ENCODE data around the gene MECP2.
"Not testable (repeated sequence)": the region's sequence is repeated elsewhere in the genome, so short reads cannot be mapped to it uniquely, and the experiment has no call there.

Gene MECP2

DNA sequence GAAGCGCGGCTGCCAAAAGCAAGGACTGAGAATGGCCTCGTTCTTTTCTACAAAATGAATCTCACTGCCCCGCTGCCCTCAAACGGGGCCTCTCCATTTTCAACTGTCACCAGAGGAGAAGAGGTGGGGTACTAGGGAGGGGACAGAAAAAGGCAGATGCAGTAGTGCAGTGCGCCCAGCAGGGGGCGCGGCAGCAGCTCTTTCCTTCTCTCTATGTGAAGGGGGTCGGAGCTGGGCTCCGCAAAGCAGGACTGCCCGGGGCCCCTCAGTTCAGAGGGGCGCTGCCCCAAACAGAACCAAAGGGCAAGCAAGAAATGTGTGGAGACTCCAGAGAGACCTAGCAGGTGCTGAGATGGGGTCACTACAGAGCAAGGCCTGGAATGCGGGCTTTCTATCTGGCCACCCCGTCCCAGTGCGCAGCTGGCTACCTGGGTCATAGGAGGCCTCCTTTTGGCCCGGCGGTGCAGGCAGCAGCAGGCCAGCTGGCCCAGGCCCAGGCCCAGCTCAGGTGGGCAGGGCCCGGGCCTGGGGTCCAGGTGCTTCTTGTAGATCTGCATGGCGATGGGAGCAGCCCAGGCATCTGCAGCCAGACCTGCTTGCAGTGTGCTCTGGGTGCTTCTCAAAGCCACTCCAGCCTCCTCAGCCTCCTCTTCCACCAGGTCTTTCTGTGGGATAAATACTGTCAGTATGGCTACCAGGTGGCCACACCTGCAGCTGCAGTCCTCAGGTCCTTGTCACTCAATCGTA lies 83.7 kb downstream of the MECP2 start:
- H3K4me1 Mint-ChIP-seq: peaks cover 24% of the 10 kb centered on the region
- H3K27me3 Mint-ChIP-seq: no peaks in the 10 kb centered on the region
- no peaks in the 10 kb centered on the region for H3K9me3 Mint-ChIP-seq
- ATAC-seq: peak; percentile 67
- no peak overlapping the region for H3K4me3 Mint-ChIP-seq
- H3K36me3 Mint-ChIP-seq: peaks cover 29% of the 10 kb centered on the region
- no peak overlapping the region for H3K27ac Mint-ChIP-seq

DNA sequence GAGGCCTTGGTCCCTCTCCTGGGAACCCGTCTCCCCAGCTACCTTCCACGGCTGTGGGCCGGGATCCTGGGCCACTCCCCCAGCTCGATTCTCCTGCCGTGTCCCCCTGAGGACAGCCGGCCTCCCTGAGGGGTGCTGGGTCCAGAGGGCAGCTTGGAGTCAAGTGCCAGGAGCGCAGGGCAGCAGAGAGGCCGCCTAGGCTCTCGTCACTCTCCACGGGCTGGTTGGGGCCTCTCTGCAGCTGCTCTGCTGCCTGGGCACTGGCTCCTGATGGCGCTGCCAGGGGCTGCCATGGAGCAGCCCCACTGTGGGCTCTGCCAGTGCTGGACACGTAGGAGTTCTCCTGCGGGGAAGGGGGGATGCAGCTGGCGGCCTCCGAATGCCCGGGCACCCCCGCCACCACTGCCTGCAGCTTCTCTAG lies 84.5 kb downstream of the MECP2 start:
- Mint-ChIP-seq H3K4me3 (no peak overlapping the region), H3K27me3 (no peaks in the 10 kb centered on the region), H3K4me1 (peaks cover 29% of the 10 kb centered on the region), H3K36me3 (peaks cover 25% of the 10 kb centered on the region), H3K9me3 (no peaks in the 10 kb centered on the region), H3K27ac (no peak overlapping the region)
- ATAC-seq: no peak

DNA sequence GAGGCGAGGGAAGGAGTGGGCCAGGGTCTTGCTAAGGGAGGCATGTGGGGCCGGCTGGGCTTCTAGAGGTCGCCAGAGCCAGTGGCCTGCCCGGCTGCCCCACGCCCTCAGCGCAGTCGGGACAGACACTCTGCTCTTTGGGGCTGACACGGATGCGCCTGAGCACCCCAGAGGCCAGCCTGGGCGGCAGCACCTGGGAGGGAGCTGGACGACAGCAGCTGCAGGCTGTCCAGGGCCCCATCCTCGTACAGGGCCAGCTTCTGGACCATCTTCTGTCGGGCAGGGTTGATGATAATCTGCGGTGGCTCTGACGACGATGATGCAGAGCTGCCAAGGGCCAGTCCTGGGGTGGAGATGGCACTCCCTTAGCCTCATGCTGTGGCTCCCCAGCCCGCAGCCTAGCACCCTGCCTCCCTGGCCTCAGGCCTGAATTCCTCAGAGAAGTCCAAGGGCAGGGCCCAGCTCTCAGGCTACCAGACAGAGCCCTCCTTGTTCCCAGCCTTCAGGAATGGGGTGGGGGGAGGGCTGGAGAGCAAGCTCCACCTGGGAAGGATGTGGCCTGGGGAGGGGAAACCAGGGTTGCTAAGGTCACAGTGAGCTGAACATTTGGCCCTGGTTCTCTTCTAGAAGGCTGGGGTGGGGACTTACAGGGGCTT lies 85.1 kb downstream of the MECP2 start:
- Mint-ChIP-seq H3K27ac (no peak overlapping the region), H3K4me1 (peaks cover 34% of the 10 kb centered on the region), H3K9me3 (no peaks in the 10 kb centered on the region), H3K27me3 (no peaks in the 10 kb centered on the region), H3K4me3 (no peak overlapping the region), H3K36me3 (peaks cover 25% of the 10 kb centered on the region)
- ATAC-seq: no peak

DNA sequence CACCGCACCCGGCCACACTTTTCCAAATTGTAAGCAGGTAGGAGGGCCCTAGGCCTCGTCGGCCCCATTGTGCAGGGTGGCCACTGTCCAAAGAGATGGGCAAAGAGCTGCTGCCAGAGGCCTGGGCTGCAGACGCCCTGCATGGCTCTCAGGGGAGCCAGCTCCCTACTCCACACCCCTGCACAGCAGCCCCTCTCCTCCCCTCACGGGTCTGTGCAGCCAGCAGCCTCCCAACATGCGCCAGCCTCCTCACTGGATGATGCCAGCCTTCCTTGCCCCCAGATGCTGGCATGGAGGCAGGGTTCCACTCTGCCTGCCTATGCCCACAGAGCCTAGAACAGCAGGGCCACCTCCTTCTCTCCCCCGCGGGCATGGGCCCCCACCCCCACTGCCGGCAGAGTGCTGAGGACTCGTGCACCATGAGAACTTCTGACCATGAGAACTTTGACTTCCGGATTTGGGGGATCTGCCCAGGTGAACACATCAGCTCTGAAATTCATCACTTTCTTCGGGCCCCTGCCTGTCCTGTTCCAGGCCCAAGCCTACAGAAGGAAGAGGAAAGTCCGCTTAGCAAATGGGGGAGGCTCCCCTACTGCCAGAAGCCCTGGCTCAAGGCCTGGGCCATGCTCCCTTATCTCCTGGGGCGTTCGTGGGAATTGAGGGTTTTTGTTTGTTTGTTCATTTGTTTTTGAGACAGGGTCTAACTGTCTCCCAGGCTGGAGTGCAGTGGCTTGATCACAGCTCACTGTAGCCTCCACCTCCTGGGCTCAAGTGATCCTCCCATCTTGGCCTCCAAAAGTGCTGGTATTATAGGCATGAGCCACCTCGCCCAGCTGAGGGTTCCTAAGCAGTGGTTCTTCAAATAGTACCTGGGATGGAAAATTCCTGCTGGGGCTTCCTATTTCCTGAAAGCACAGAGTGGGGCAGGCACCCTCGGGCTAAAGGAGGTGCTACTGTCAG lies 85.9 kb downstream of the MECP2 start:
- peaks cover 25% of the 10 kb centered on the region for H3K36me3 Mint-ChIP-seq
- ATAC-seq: no peak
- H3K9me3 Mint-ChIP-seq: no peaks in the 10 kb centered on the region
- no peaks in the 10 kb centered on the region for H3K27me3 Mint-ChIP-seq
- peak overlapping the region; percentile 22 for H3K27ac Mint-ChIP-seq
- H3K4me1 Mint-ChIP-seq: peaks cover 40% of the 10 kb centered on the region
- H3K4me3 Mint-ChIP-seq: no peak overlapping the region

DNA sequence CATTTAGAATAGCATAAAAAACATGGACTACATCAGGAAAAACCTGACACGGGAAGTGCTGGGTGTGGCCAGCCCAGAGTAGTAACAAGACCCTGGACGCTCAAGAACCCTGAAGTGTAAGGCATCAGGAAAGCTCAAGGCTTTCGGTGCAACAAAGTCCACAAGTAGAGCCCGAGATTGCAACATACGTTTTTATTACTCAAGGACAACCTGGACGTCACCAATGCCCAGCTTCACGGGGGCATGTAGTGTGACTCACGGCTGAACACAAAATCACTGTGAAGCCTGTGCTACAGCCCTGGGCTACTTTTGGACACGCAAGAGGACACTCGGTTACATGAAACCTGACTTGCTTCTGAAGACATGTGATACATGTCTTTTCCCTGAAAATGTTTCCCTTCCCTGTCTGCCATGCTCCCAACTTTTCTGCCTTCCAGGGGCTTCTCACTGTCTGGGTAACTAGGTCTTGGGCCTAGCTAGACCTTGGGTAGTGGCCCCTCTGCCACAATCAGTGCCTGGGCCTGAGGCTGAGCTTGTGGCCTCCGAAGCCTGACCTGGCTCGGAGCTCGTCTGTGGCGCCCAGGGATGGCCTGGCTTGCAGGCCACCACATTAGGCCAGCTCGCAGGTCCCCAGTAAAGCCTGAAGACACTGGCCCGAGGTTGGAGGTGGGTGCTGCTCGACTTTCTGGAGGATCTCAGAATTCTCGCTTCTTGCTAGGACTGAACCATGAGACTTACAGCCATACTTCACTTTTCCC lies 87.0 kb downstream of the MECP2 start:
- Mint-ChIP-seq H3K27me3 (no peaks in the 10 kb centered on the region), H3K36me3 (peaks cover 19% of the 10 kb centered on the region), H3K27ac (no peak overlapping the region), H3K9me3 (no peaks in the 10 kb centered on the region), H3K4me1 (peaks cover 40% of the 10 kb centered on the region), H3K4me3 (no peak overlapping the region)
- ATAC-seq: no peak

DNA sequence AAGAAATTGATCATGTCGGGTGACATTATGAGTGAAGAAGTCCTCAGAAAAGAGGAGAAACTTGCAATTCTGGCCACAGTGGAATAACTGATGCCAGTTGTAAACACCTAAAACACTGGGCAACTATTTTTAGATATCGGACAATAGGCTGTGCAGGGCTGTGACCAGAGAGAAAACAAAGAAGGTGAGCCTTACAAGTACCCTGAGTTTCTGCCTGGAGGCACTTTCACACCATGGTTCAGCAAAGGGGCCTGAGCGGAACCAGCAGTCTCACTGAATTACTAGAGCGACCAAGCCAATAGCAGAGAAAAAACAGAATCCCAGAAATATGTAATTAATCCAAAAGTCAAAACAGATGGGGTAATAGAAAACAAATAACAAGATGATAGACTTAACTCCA lies 89.0 kb downstream of the MECP2 start:
- Mint-ChIP-seq H3K4me1 (peaks cover 45% of the 10 kb centered on the region), H3K4me3 (peak overlapping the region; percentile 78), H3K9me3 (no peaks in the 10 kb centered on the region), H3K27me3 (no peaks in the 10 kb centered on the region), H3K36me3 (peaks cover 10% of the 10 kb centered on the region), H3K27ac (peak overlapping the region; percentile 94)
- peak; percentile 46 for ATAC-seq

DNA sequence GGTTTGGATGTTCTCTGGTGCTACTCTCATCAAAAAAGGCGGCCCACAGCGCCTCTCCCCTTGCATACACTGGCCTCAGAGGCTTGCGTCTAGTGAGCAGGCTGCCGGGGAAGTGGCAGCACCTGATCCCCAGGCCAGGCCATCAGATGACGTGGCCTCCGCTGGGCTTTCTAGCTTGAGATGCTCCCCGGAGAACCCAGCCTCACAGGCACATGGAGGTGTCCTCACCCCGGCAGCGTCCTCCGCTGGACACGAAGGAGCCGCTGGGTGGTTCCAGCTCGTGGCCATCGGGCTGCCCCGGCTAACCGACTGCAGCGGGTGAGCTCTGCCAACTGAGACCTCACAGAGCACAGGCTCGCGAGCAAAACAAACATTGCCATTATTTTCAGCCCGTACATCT lies 90.6 kb downstream of the MECP2 start:
- no peaks in the 10 kb centered on the region for H3K9me3 Mint-ChIP-seq
- no peak for ATAC-seq
- peaks cover 10% of the 10 kb centered on the region for H3K36me3 Mint-ChIP-seq
- peak overlapping the region; percentile 94 for H3K27ac Mint-ChIP-seq
- H3K4me3 Mint-ChIP-seq: no peak overlapping the region
- H3K27me3 Mint-ChIP-seq: no peaks in the 10 kb centered on the region
- peaks cover 58% of the 10 kb centered on the region for H3K4me1 Mint-ChIP-seq

DNA sequence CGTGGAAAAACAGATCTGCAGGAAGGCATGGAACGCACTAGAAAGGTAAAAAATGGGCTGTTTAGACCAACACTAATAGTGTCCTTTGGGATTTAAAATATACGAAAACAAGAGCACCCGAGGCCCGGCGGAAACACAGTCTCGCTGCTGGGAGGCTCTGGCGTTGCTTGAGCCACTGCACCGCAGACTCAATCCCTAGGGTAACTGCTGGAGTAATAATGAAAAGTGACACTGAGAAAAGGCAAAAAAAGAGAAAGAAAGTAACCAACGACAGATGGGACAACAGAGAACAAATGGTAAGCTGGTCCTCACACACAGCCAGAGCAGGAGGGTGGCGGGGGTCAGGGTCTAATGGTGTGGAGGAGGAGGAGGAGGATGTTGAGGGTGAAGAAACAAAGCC lies 93.2 kb downstream of the MECP2 start:
- H3K27me3 Mint-ChIP-seq: no peaks in the 10 kb centered on the region
- H3K4me1 Mint-ChIP-seq: peaks cover 63% of the 10 kb centered on the region
- H3K9me3 Mint-ChIP-seq: no peaks in the 10 kb centered on the region
- no peaks in the 10 kb centered on the region for H3K36me3 Mint-ChIP-seq
- peak; percentile 63 for ATAC-seq
- H3K27ac Mint-ChIP-seq: peak overlapping the region; percentile 82
- peak overlapping the region; percentile 50 for H3K4me3 Mint-ChIP-seq

DNA sequence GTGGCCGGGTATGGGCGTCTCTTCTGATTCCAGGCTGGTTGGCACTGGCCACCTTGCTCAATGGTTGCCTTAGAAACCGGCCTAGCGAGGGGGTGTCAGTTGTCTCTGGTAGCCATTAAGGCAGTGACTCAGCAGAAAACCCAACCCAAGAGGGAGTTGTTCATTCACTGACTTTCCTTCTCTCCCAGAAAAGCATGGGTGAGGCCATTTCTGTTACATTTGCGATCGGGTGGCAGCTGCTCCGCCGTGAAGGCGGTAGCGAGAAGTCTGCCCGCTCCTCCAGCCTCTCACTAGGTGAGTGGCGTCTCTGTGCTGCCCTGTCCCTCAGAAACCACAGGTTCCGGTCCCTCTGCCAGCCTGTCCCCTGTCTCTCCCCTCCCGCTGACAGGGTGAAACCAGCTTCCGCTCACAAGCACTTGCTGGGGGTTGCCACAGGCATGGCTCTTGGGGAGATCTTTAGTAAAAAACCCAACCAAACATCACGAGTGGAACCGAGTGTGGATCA lies 95.2 kb downstream of the MECP2 start:
- no peaks in the 10 kb centered on the region for H3K36me3 Mint-ChIP-seq
- ATAC-seq: peak; percentile 84
- H3K4me3 Mint-ChIP-seq: peak overlapping the region; percentile 65
- H3K4me1 Mint-ChIP-seq: peaks cover 47% of the 10 kb centered on the region
- H3K27ac Mint-ChIP-seq: peak overlapping the region; percentile 82
- no peaks in the 10 kb centered on the region for H3K9me3 Mint-ChIP-seq
- H3K27me3 Mint-ChIP-seq: no peaks in the 10 kb centered on the region

DNA sequence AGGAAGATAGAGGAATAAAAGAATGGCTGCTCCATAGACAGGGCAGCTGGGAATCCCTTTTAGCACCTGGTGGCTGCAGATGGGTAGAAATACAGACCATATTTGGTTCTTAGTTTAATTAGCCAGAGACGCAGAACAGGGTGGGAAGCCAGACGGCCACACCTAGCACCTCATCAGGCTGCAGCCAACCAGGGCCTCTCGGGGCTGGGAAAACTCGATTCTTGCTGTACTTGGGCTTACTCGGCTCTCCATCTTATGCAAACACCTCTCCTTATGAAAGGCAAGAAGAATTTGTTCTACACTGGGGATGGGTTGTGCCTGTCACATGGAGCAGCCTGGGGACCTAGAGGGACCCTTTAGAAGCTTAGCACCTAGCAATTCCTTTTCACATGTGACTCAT lies 97.5 kb downstream of the MECP2 start:
- Mint-ChIP-seq H3K4me1 (peaks cover 36% of the 10 kb centered on the region), H3K27me3 (no peaks in the 10 kb centered on the region), H3K36me3 (no peaks in the 10 kb centered on the region), H3K27ac (no peak overlapping the region), H3K4me3 (no peak overlapping the region), H3K9me3 (no peaks in the 10 kb centered on the region)
- no peak for ATAC-seq

DNA sequence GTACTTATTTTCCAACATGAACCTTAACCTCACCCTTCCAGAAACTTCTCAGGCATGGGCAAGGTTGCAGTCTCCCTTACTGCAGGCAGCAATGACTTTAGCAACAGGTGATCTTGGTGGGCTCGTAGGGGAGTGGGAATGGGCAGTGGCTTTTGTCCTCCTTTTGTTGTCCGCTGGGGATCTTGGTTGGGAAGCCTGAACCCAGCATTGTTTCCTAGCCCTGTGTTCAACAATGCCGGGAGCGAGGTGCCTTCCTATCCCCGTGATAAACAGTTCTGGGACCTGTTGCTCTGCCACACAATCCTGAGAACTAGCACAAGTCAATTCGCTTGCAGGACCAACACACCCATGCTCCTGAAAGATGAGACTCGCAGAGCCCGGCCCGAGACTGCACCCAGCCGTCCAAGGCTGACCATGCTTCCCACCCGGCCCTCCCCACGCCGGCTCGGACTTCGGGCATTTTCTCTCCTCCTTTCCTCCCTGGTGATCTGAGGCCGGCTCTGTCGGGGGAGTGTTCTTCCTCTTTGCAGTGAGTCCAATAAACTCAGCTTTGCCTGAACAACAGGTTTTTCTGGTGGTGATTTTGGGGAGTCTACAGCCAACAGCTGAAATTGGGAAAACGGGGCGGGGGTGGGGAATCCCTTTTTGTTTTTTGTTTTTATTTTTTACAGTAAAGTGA lies 98.0 kb downstream of the MECP2 start:
- no peak for ATAC-seq
- H3K4me1 Mint-ChIP-seq: peaks cover 31% of the 10 kb centered on the region
- no peaks in the 10 kb centered on the region for H3K27me3 Mint-ChIP-seq
- no peaks in the 10 kb centered on the region for H3K36me3 Mint-ChIP-seq
- no peak overlapping the region for H3K27ac Mint-ChIP-seq
- no peaks in the 10 kb centered on the region for H3K9me3 Mint-ChIP-seq
- H3K4me3 Mint-ChIP-seq: no peak overlapping the region

DNA sequence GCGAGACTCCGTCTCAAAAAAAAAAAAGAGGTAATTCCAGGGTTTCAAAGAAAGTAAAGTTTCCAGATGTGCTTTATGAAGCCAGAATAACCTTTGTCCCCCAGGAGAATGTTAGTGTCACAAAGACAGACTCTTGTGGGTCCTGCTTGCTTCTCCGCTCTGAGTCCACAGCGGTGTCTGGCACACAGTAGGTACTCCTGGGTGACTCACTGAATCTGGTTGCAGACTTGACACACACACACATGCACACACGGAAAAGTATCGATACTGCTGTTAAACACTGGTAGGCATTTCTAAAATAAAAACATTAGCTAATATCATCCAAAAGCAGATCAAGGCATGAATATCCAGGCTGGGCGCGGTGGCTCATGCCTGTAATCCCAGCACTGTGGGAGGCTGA lies 102.0 kb downstream of the MECP2 start:
- Mint-ChIP-seq H3K27ac (no peak overlapping the region), H3K36me3 (no peaks in the 10 kb centered on the region), H3K9me3 (no peaks in the 10 kb centered on the region), H3K27me3 (no peaks in the 10 kb centered on the region), H3K4me3 (no peak overlapping the region), H3K4me1 (peaks cover 8% of the 10 kb centered on the region)
- no peak for ATAC-seq

DNA sequence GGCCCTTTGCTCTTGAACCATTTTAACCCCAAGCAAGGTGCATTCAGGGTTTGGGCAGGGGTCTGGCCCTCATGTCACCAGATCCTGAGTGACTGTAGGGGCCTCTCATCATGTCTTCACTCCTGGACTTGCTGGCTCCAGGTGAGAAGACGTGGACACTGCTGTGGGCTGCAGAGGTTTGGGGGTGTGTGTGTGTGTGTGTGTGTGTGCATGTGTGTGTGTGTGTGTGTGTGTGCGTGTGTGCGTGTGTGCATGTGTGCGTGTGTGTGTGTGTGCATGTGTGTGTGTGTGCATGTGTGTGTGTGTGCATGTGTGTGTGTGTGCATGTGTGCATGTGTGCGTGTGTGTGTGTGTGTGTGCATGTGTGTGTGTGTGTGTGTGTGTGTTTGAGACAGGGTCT lies 103.1 kb downstream of the MECP2 start:
- ATAC-seq, H3K4me1 Mint-ChIP-seq, H3K27ac Mint-ChIP-seq, H3K9me3 Mint-ChIP-seq, H3K4me3 Mint-ChIP-seq, H3K36me3 Mint-ChIP-seq, H3K27me3 Mint-ChIP-seq: not testable (repeated sequence)

DNA sequence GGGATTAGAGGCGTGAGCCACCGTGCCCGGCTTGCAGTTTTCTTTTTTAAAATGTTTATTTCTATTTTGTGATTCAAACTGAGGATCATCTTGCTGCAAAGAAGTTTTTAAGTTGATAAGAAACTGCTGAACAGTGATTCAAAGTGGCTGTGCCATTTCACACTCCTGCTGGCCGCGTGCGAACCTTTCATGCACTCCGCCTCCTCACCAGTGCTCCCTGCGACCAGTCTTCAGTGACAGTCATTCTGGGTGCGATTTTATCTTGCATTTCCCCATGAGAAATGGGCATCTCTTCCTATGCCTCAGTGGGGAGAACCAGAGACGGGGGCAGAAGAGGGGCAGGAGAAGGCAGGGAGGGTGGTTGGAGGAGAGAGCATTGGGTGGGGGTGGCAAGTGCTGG lies 103.5 kb downstream of the MECP2 start:
- no peak overlapping the region for H3K4me3 Mint-ChIP-seq
- no peak for ATAC-seq
- no peaks in the 10 kb centered on the region for H3K36me3 Mint-ChIP-seq
- H3K4me1 Mint-ChIP-seq: peaks cover 8% of the 10 kb centered on the region
- no peaks in the 10 kb centered on the region for H3K9me3 Mint-ChIP-seq
- H3K27me3 Mint-ChIP-seq: no peaks in the 10 kb centered on the region
- H3K27ac Mint-ChIP-seq: no peak overlapping the region
